ENCODE measurements around the gene FARSA.
A peak's percentile ranks its signal among the peaks of the same experiment; 100 is the strongest.
"Not testable (repeated sequence)": the region's sequence is repeated elsewhere in the genome, so short reads cannot be mapped to it uniquely, and the experiment has no call there.

The FARSA gene

DNA sequence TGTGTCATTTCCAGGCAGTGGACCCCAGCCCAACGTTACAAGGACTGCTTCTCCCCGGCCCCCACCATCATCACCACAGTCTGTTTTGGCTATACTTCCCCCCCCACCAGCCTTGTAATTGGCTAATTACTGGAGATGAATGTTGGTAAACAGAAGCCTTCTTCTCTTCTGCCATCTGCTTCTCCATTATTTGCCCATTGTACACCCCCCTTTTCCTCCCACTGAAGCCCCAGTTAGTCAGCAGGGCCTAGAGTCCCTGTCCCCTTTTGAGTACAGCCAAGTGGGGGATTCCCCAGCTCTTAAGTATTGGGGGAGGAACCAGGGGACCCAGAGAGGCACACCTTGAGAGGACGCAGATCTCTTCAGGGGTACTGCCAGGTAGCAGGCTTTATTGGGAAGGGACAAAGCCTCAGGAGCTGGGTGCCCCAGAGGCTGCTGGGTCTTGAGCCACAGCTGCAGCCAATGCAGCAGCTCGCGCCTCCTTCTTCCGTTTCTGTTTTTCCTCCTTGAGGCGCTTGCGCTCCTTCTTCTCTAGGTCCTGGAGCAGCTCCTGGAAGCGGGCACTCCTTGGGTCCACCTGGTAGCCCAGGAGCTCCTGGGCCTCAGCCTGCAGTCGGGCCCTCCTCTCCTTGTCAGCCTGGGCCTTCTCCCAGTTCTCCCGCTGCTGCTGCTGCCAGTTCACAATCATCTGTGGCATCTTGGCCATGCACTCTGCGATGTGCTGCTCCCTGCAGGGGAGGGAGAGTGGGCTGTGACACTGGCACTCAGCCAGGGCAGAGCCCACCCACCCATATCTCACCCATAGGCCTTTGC lies 20.5 kb upstream of the FARSA start:
- DNase-seq, result no peak

DNA sequence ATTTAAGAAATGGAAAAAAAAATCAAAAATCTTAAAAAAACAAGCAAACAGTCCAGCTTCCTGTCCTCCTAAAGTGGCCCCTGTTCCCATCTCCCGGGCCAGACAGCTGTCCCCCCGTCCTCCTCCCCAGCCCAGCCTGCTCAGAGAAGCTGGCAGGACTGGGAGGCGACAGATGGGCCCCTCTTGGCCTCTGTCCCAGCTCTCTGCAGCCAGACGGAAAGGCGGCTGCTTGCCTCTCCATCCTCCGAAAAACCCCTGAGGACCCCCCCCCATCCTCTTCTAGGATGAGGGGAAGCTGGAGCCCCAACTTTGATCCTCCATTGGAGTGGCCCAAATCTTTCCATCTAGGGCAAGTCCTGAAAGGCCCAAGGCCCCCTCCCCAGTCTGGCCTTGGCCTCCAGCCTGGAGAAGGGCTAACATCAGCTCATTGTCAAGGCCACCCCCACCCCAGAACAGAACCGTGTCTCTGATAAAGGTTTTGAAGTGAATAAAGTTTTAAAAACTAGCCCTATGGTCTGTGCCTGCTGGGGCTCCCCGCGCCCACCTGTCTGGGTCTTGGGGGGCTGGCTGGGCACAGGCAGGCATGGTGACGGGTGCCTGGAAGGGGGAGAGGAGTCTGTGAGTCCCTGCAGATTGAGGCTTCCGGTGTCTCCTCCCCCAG lies 19.8 kb upstream of the FARSA start:
- DNase-seq, result peak; percentile 43

DNA sequence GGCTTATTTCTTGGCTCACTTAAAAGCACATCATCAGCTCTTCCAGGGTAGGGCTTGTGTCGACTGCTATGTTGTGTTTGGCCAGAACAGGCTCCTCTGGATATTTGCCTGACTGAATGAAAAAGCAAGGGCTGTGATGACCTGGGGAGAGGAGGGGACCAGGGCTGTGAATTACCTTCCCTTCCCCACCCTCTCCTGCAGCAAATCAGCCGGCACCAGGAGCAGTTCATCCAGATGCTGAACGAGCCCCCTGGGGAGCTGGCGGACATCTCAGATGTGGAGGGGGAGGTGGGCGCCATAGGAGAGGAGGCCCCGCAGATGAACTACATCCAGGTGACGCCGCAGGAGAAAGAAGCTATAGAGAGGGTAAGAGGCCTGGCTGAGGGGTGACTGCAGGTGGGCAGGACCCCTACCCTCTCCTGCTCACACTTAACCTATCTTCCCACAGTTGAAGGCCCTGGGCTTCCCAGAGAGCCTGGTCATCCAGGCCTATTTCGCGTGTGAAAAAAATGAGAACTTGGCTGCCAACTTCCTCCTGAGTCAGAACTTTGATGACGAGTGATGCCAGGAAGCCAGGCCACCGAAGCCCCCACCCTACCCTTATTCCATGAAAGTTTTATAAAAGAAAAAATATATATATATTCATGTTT lies 19.1 kb upstream of the FARSA start:
- no peak for DNase-seq

DNA sequence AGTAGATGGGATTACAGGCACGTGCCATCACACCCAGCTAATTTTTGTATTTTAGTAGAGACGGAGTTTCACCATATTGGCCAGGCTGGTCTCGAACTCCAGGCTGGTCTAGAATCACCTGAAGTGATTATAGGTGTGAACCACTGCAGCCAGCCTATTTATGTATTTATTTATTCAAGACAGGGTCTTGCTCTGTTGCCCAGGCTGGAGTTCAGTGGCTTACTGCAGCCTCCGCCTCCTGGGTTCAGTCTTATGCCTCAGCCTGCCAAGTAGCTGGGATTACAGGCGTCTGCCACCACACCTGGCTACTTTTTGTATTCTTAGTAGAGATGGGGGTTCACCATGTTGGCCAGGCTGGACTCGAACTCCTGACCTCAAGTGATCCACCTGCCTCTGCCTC lies 18.5 kb upstream of the FARSA start:
- DNase-seq, result not testable (repeated sequence)

DNA sequence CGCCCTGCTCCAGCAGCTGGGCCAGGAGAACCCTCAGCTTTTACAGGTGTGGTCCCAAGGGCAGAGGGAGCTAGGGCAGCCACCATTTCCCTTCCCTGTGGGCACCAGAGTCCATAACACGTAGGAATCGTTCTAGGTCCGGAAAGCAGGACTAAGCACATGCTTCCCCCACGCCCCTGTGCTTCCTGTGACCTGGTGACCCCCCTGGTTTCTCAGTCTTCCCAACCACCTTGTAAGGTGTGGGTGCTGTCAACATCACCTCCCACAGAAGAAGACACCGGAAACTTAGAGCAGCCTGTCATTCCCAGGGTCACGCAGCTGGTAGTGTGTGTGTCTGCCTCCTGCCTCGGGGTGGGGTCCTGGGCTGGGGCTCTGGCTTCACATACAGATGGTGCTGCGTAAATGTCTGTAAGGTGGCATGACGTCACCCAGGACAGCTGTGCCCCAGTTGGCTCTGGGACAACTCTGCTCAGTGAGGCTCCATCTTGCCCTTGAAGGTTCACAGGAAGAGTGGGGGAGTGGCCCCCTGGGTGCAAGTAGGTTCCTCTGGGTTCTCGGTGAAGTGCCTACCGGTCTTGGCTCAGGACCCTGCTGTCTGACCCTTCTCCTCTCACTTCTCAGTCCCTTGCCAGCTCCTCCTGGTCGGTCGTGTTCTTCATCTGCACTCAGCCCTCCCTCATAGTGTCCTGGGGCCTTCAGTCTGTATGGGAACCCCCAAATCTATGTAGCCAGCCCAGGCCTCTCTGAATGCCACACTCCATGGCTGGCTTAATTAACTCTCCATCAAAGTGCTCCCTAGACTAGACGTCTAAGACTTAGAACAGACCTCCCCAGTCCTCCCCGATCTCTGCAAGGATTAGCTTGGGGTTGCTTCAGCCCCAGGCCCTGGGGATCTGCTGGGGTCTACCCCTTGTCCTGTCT lies 16.1 kb upstream of the FARSA start:
- DNase-seq, result no peak

DNA sequence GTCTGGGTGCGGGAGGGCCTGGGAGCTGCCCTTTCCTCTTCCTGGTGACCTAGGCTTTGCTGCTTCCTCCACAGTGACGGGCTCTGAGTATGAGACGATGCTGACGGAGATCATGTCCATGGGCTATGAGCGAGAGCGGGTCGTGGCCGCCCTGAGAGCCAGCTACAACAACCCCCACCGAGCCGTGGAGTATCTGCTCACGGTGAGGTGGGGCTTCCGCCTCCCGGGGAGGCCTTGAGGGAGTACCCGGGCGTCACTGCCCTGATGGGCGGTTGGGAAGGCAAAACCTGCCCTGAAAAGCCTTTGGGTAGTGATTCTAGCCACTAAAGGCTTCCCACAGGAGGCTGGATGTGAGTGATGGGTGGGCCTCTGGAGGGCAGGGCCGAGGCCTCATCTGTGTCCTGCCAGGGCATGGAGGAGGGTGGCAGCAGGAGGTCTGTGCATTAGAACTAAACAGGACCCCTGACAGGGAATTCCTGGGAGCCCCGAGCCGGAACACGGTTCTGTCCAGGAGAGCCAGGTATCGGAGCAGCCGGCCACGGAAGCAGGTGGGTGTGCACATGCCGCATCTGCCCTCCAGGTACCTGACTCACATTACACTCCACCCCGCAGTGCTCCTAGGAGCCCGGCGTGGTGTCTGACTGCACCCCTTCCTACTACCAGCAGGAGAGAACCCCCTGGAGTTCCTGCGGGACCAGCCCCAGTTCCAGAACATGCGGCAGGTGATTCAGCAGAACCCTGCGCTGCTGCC lies 15.3 kb upstream of the FARSA start:
- no peak for DNase-seq

DNA sequence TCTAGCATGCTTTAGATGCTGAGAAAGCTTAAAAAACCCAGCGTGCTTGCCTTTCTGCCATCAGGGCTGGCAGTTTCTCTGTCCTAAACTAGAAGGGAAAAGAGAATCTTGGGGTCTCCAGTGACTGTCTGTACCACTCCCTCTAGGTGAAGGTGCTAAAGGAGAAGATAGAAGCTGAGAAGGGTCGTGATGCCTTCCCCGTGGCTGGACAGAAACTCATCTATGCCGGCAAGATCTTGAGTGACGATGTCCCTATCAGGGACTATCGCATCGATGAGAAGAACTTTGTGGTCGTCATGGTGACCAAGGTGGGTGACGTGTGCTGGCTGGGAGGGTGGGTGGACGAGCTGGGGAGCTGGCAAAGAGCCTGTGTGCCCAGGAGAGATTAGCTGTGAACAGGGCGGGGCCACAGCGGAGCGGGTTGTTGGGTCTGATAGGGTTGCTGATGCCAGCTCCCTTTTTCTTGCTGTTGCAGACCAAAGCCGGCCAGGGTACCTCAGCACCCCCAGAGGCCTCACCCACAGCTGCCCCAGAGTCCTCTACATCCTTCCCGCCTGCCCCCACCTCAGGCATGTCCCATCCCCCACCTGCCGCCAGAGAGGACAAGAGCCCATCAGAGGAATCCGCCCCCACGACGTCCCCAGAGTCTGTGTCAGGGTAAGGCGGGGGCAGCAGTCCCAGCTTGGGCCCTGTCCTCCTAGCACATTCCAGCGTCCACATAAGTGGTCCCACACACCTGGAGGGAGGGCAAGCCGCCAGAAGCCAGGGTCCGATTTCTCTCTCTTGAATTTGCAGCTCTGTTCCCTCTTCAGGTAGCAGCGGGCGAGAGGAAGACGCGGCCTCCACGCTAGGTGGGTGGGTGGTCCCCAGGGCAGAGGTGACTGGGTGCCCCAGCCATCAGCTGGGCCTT lies 14.4 kb upstream of the FARSA start:
- no peak for DNase-seq

DNA sequence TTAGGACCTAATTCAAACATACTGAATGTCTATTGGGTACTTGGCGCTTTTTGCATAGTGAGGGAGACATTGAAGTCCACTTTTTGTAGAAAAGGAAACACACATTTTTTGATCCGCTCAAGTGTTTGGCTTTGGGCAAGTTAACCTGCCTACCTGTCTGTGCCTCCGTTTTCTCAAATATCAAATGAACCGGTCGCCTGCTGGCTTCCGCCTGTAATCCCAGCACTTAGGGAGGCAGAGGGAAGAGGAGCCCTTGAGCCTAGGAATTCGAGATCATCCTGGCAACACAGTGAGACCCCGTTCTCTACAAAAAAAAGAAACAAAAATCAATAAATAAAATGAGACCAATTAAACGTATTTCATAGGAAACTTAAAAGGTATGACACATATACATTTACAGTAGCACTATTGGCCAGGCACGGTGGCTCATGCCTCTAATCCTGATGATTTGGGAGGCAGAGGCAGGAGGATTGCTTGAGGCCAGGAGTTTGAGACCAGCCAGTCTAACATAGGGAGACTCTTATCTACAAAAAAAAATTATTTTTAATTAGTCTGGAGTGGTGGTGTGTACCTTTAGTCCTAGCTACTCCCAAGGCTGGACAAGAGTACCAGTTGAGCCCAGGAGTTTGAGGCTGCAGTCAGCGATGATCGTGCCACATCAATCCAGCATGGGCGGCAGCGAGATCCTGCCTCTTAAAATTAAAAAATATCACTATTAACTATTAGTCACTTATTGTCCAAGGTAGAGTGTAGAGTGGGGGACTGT lies 13.4 kb upstream of the FARSA start:
- DNase-seq, result no peak

DNA sequence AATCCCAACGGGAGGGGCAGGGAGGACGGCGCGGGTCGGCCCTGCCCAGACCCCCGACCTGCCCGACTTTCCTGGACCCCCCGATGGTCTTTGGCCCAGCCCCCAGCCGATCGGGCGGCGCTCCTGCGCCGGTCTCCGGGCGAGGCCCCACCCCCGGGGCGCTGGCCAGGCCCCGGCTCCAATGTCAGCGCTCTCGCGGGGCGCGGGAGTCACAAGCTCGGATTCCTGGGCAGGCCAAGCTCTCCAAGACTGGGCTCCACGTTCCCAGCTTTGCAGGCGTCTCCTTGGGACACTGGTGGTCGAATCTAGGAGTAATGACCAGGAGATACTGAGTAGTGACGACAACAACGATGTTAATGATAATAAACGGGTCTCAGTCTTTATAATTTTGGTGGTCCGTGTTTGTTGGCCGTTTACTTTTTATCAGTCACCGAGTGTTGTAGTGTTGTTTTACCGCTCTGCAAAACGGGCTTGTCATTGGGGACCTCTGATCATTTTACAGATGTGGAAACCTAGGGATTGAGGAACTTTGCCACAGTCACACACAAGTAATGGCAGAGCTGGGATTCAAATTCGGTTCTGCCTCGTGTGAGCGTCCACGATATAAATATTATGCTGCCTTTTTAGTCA lies 12.7 kb upstream of the FARSA start:
- DNase-seq, result peak; percentile 63

DNA sequence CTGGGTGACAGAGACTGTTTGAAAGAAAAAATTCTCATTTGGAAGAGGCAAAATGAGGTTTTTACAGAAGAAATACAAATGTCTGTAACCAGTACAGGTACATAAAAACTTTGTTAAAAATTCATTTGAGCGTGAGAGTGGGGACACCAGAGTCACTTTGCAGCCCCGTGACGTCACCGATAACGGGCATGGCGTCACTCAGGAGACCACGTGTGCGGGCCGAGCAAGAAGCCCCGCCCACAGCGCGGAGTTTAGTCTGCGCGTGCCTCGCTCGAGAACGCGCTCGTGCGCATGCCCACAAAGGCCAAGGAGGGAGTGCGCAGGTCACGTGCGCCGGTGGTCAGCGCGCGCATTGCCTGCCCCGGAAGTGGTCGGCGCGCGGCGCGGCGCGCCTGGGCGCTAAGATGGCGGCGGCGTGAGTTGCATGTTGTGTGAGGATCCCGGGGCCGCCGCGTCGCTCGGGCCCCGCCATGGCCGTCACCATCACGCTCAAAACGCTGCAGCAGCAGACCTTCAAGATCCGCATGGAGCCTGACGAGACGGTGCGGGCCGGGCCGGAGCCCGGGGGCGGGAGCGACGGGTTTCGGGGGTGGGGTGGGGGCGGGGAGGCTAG lies 12.1 kb upstream of the FARSA start, which contains the start of gene RAD23A:
Gene RAD23A (plus strand): TSS at position 384 of the 613 bp plus-strand sequence. CDS start 87 bp downstream, at position 471.
- DNase-seq, result peak; percentile 99

DNA sequence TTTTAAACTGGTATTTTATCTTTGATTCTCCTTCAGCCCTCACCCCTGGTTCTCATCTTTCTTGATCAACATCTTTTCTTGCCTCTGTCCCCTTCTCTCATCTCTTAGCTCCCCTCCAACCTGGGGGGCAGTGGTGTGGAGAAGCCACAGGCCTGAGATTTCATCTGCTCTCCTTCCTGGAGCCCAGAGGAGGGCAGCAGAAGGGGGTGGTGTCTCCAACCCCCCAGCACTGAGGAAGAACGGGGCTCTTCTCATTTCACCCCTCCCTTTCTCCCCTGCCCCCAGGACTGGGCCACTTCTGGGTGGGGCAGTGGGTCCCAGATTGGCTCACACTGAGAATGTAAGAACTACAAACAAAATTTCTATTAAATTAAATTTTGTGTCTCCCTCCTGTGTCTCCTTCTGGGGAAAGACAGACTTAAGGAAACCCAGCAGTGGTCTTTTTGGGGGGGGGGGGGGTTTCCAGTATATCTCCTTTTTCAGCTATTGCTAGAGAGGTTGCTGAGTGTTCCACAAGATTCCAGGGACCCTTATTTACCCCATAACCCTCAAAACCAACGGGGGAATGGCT lies 10.7 kb upstream of the FARSA start:
- DNase-seq, result no peak

DNA sequence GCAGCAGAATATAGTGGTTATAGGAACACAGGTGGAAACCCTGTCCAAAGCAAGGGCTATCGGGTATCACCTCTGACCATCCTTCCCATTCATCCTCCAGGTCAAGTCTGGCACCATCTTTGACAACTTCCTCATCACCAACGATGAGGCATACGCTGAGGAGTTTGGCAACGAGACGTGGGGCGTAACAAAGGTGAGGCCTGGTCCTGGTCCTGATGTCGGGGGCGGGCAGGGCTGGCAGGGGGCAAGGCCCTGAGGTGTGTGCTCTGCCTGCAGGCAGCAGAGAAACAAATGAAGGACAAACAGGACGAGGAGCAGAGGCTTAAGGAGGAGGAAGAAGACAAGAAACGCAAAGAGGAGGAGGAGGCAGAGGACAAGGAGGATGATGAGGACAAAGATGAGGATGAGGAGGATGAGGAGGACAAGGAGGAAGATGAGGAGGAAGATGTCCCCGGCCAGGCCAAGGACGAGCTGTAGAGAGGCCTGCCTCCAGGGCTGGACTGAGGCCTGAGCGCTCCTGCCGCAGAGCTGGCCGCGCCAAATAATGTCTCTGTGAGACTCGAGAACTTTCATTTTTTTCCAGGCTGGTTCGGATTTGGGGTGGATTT lies 10.0 kb upstream of the FARSA start:
- no peak for DNase-seq

DNA sequence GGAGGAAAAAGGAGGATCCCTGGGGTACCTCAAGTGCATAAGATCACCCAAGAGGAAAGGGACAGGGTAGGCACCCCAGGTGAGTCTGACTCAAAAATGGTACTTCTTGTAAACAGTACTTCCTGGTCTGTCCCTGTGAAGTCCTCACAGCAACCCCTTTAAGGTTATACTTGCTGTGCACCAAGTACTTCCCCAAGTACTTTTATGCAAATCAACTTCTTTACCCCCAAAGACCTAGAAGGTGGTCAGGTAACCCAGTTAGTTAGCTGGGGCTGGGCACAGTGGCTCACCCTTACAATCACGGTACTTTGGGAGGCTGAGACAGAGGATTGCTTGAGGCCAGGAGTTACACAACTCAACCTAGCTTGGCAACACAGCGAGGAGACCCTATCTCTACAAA lies 7.4 kb upstream of the FARSA start:
- no peak for DNase-seq

DNA sequence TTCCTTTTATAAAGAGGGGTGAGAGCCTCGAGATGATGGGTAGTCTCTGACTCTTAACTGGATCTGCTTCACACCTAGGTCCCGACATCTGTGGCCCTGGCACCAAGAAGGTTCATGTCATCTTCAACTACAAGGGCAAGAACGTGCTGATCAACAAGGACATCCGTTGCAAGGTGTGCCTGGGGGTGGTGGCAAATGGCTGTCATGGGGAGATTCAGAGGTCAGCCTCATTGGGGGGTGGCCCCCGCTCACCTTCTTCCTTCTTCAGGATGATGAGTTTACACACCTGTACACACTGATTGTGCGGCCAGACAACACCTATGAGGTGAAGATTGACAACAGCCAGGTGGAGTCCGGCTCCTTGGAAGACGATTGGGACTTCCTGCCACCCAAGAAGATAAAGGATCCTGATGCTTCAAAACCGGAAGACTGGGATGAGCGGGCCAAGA lies 6.5 kb upstream of the FARSA start:
- no peak for DNase-seq

DNA sequence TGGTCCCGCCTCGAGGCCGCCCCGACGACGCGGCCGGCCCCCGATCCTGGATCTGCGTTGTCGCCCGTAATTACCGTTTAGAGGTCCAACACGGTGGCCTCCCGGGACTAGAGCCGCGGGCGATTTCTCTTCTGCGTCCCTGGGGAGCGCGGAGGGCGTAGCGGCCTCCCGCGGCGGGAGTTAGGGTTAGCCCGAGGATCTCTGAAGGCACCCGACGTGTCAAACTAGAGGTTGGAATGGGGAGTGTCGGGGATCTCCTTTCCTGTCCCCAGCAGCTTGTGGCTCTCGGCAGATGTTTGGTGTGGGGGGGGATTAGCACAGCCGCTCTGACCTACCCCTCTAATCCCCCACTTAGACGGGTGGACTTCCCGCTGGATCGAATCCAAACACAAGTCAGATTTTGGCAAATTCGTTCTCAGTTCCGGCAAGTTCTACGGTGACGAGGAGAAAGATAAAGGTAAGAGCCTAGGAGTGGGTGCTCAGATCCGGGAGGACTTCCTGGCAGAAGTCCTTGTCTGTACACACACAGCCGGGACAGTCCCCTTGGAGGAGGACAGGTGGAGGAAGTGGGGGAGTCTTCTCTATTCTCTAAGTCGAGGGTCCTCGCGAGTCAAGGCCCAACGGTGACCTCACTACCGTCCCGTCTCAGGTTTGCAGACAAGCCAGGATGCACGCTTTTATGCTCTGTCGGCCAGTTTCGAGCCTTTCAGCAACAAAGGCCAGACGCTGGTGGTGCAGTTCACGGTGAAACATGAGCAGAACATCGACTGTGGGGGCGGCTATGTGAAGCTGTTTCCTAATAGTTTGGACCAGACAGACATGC lies 5.5 kb upstream of the FARSA start:
- DNase-seq, result peak; percentile 53

DNA sequence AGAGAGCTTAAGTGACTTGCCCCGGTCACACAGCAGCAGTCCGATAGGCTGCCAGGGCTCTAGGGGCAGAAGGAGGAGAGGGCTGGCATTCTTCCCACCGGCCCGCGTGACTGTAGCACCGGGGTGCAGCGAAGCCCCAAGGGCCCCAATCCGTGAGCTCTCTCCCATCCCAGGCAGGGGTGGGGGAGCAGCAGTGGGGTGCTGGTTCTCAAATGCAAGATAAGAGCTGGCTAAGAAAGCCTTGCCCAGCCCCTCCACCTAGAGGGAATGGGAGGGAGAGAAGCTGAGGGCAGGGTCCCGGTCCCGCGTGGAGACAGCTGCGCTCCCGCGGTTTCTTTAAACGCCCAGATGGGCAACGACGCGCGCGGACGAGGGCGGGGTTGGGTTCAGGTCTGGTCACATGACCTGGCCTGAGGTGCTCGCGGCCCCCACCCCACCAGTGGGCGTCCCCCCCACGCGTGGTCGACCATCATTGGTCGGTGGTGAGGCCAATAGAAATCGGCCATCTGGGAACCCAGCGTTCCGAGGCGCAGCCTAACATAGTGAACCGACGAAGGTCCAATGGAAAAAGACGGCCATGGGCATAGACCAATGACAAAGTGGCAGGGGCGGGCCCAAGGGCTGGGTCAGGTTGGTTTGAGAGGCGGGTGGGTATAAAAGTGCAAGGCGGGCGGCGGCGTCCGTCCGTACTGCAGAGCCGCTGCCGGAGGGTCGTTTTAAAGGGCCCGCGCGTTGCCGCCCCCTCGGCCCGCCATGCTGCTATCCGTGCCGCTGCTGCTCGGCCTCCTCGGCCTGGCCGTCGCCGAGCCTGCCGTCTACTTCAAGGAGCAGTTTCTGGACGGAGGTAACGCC lies 4.6 kb upstream of the FARSA start, which contains the start of gene CALR:
Gene CALR (plus strand): TSS at position 683 of the 852 bp plus-strand sequence. CDS start 71 bp downstream, at position 754.
- peak; percentile 100 for DNase-seq
